ENCODE data around the gene ETV3. TPM values are rescaled to one million over a fixed set of nuclear protein-coding genes. Genes with fewer than 3 reads are reported as not detected.
"Not testable (repeated sequence)": the region's sequence is repeated elsewhere in the genome, so short reads cannot be mapped to it uniquely, and the experiment has no call there.

The ETV3 gene
- total RNA-seq, 1 donor from 2014 or later: 52.4 TPM

GRCh38 chr1:157112186-157112867 is 25.9 kb downstream of the ETV3 start:
- no peak for DNase-seq (ENCODE audit: low spot score)

- no peak for DNase-seq (ENCODE audit: low spot score)
These were observed 26.6 kb downstream of the ETV3 start for GRCh38 chr1:157111396-157112165.

GRCh38 chr1:157110686-157111085 is 27.5 kb downstream of the ETV3 start:
- no peak for DNase-seq (ENCODE audit: low spot score)

GRCh38 chr1:157110003-157110402 is 28.2 kb downstream of the ETV3 start:
- no peak for DNase-seq (ENCODE audit: low spot score)

- no peak for DNase-seq (ENCODE audit: low spot score)
These were observed 29.7 kb downstream of the ETV3 start for GRCh38 chr1:157108448-157108847.

- no peak for DNase-seq (ENCODE audit: low spot score)
These were observed 30.5 kb downstream of the ETV3 start for GRCh38 chr1:157107702-157108101.

- no peak for DNase-seq (ENCODE audit: low spot score)
These were observed 31.4 kb downstream of the ETV3 start for GRCh38 chr1:157106813-157107189.

- DNase-seq (ENCODE audit: low spot score): peak; percentile 57
These were observed 32.0 kb downstream of the ETV3 start for GRCh38 chr1:157105988-157106812.

- no peak for DNase-seq (ENCODE audit: low spot score)
These were observed 32.8 kb downstream of the ETV3 start for GRCh38 chr1:157105298-157105987.

GRCh38 chr1:157104598-157105293 is 33.4 kb downstream of the ETV3 start:
- no peak for DNase-seq (ENCODE audit: low spot score)

GRCh38 chr1:157103268-157103667 is 34.9 kb downstream of the ETV3 start:
- no peak for DNase-seq (ENCODE audit: low spot score)

GRCh38 chr1:157101149-157101548 is 37.0 kb downstream of the ETV3 start:
- no peak for DNase-seq (ENCODE audit: low spot score)

- DNase-seq (ENCODE audit: low spot score): no peak
These were observed 38.6 kb downstream of the ETV3 start, which contains the start of gene ETV3L for GRCh38 chr1:157099633-157100009. TSS of gene ETV3L (minus strand) at chr1:157099808. CDS start at chr1:157099523, 285 bp downstream.

- not testable (repeated sequence) for DNase-seq (ENCODE audit: low spot score)
These were observed 39.1 kb downstream of the ETV3 start for GRCh38 chr1:157098987-157099632.

- DNase-seq (ENCODE audit: low spot score): no peak
These were observed 39.7 kb downstream of the ETV3 start for GRCh38 chr1:157098519-157098918.

GRCh38 chr1:157097692-157098091 is 40.5 kb downstream of the ETV3 start:
- DNase-seq (ENCODE audit: low spot score): no peak

- no peak for DNase-seq (ENCODE audit: low spot score)
These were observed 41.3 kb downstream of the ETV3 start for GRCh38 chr1:157096881-157097280.

GRCh38 chr1:157095551-157095950 is 42.6 kb downstream of the ETV3 start:
- DNase-seq (ENCODE audit: low spot score): no peak

GRCh38 chr1:157095091-157095490 is 43.1 kb downstream of the ETV3 start:
- DNase-seq (ENCODE audit: low spot score): no peak

GRCh38 chr1:157092831-157093230 is 45.4 kb downstream of the ETV3 start:
- no peak for DNase-seq (ENCODE audit: low spot score)

All from ureter (tissue), 1 donor.